ENCODE data around the gene ADRA2A.

DNA sequence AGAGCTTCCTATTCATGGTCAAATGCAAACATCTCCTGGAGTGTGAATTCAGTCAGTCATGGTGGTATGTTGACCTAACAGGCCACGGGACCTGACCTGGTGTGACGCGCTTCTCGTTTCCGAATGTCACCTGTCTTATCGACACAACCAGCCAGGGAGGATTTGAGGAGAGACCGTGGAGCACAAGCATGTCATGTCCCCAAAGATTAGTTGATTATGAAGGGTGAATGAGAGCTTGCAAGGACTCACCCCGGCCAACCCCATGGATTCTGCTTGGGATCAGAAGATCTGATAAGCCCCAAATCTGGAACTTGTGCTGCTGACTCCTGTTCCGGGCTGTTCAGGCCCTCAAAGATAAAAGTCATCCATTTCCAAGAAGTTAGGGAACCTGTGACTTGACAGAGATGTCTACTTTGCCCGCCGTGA lies 10.5 kb downstream of the ADRA2A start:
- TF ChIP-seq, protein P1, sequence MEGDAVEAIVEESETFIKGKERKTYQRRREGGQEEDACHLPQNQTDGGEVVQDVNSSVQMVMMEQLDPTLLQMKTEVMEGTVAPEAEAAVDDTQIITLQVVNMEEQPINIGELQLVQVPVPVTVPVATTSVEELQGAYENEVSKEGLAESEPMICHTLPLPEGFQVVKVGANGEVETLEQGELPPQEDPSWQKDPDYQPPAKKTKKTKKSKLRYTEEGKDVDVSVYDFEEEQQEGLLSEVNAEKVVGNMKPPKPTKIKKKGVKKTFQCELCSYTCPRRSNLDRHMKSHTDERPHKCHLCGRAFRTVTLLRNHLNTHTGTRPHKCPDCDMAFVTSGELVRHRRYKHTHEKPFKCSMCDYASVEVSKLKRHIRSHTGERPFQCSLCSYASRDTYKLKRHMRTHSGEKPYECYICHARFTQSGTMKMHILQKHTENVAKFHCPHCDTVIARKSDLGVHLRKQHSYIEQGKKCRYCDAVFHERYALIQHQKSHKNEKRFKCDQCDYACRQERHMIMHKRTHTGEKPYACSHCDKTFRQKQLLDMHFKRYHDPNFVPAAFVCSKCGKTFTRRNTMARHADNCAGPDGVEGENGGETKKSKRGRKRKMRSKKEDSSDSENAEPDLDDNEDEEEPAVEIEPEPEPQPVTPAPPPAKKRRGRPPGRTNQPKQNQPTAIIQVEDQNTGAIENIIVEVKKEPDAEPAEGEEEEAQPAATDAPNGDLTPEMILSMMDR (IDR thresholded peaks at IDR 0.05), result no peak
- TF ChIP-seq POLR2AphosphoS5 (IDR thresholded peaks at IDR 0.05), result no peak

Measured in esophagus muscularis mucosa (tissue), 3 donors.